ENCODE measurements around the gene TSPEAR. TPM values are rescaled to one million over a fixed set of nuclear protein-coding genes. Genes with fewer than 3 reads are reported as not detected.
A peak's percentile ranks its signal among the peaks of the same experiment; 100 is the strongest.

Gene TSPEAR
- total RNA-seq, 3 donors from 2014 or later (not counting 1 experiment from before 2014, with no cell fraction given): not detected

DNA sequence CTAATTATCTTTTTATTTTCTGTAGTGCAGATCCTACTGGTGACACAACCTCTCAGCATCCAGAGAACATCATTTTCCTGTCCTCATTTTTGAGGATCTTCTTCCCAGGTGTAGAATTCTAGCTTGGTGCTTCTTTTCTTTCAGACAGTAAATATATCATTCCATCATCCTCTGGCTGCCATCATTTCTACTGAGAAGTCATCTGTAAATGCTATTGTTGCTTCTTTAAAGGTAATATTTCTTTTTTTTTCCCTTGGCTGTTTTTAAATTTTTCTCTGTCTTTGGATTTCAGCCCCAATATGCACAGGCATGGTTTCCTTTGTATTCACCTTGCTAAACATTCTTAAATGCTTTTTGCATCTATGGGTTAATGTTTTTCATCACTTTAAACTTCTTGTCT, 87.8 kb downstream of the TSPEAR start:
- H3K36me3 ChIP-seq (ENCODE audit: control insufficient read depth, insufficient read depth, low read length): no peaks in the 10 kb centered on the region
- Mint-ChIP-seq H3K27me3 (ENCODE audit: low read depth in 2 of 2) (peaks cover 0 to 3% of the 10 kb centered on the region in 2 donors), H3K36me3 (peaks cover 40% of the 10 kb centered on the region), H3K4me3 (no peak overlapping the region), H3K27ac (peak overlapping the region in 1 of 2 donors; percentile 14), H3K9me3 (peaks cover 13 to 34% of the 10 kb centered on the region in 2 donors), H3K4me1 (peaks cover 43 to 60% of the 10 kb centered on the region in 2 donors)
- no peak overlapping the region for H3K27ac ChIP-seq (ENCODE audit: low read length)
- H3K4me1 ChIP-seq (ENCODE audit: control insufficient read depth, insufficient read depth, low read length): peaks cover 43% of the 10 kb centered on the region
- intact Hi-C loops (cut with micrococcal nuclease): loop anchor here (10.0 kb wide), 1 partner anchor 91 kb away; the partner anchor contains the start of gene TSPEAR
- H3K4me3 ChIP-seq (ENCODE audit: low read length): no peak overlapping the region
- H3K27me3 ChIP-seq (ENCODE audit: control insufficient read depth, insufficient read depth, low read length): no peaks in the 10 kb centered on the region
- ATAC-seq: no peak
- TF ChIP-seq, protein P1, sequence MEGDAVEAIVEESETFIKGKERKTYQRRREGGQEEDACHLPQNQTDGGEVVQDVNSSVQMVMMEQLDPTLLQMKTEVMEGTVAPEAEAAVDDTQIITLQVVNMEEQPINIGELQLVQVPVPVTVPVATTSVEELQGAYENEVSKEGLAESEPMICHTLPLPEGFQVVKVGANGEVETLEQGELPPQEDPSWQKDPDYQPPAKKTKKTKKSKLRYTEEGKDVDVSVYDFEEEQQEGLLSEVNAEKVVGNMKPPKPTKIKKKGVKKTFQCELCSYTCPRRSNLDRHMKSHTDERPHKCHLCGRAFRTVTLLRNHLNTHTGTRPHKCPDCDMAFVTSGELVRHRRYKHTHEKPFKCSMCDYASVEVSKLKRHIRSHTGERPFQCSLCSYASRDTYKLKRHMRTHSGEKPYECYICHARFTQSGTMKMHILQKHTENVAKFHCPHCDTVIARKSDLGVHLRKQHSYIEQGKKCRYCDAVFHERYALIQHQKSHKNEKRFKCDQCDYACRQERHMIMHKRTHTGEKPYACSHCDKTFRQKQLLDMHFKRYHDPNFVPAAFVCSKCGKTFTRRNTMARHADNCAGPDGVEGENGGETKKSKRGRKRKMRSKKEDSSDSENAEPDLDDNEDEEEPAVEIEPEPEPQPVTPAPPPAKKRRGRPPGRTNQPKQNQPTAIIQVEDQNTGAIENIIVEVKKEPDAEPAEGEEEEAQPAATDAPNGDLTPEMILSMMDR (IDR thresholded peaks at IDR 0.05): no peak
- DNase-seq: no peak
- H3K9me3 ChIP-seq (ENCODE audit: control insufficient read depth, insufficient read depth, low read length): peaks cover 11% of the 10 kb centered on the region

DNA sequence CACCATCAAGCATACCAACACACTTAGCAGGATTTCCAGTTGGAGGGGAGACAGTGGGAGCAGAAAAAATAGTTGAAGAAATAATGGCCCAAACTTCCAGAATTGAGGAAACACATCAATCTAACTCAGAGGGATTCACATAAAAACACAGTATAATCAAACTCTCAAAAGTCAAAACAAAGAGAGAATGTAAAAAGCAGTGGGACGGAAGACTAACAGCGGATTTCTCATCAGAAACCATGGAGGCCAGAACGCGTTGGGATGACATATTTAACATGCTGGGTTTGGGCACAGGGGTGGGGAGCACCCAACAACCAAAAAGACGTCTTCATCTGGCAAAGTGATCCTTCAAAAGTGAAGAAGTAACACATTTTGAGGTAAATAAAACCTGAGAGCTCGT, 91.5 kb downstream of the TSPEAR start:
- Histone ChIP-seq H3K4me3 (ENCODE audit: low read length) (no peak overlapping the region), H3K36me3 (ENCODE audit: control insufficient read depth, insufficient read depth, low read length) (no peaks in the 10 kb centered on the region), H3K4me1 (ENCODE audit: control insufficient read depth, insufficient read depth, low read length) (peaks cover 22% of the 10 kb centered on the region), H3K27ac (ENCODE audit: low read length) (peak overlapping the region; percentile 21), H3K9me3 (ENCODE audit: control insufficient read depth, insufficient read depth, low read length) (peaks cover 11% of the 10 kb centered on the region), H3K27me3 (ENCODE audit: control insufficient read depth, insufficient read depth, low read length) (no peaks in the 10 kb centered on the region)
- intact Hi-C loops (cut with micrococcal nuclease): loop anchor here (2.0 to 10.0 kb wide), 2 partner anchors 37 to 95 kb away; partner anchors contain the start of genes KRTAP12-3 and TSPEAR
- Mint-ChIP-seq H3K27ac (peak overlapping the region; percentile 88 to 95), H3K4me1 (peaks cover 34 to 47% of the 10 kb centered on the region in 2 donors), H3K4me3 (no peak overlapping the region), H3K36me3 (peaks cover 40% of the 10 kb centered on the region), H3K27me3 (ENCODE audit: low read depth in 2 of 2) (no peaks in the 10 kb centered on the region), H3K9me3 (peaks cover 13 to 34% of the 10 kb centered on the region in 2 donors)
- ATAC-seq (no peak), DNase-seq (no peak)
- TF ChIP-seq, protein P1 (IDR thresholded peaks at IDR 0.05): no peak
- 96% methylated on average over 6 of the region's 6 CpGs for WGBS (ENCODE audit: insufficient coverage)

DNA sequence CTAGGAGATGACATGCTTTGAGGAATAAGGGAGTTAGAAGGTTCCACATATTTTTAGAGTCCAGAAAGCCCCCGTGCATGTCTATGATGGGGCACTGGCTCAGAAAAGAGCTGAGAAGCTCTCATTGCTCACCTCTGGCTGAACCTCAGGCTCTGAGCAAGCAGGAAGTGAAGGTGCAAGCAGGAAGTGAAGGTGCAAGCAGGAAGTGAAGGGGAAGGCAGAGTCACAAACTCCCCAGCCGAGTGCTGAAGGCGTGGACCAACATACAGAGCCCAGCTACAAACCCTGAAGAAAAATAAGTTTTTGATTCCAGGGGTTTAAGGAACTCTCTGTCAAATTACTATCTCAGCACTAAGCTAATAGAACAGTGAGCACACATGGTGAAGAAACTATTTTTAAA, 92.5 kb downstream of the TSPEAR start:
- H3K4me1 Mint-ChIP-seq: peaks cover 29 to 37% of the 10 kb centered on the region in 2 donors
- TF ChIP-seq, protein P1 (IDR thresholded peaks at IDR 0.05): no peak

DNA sequence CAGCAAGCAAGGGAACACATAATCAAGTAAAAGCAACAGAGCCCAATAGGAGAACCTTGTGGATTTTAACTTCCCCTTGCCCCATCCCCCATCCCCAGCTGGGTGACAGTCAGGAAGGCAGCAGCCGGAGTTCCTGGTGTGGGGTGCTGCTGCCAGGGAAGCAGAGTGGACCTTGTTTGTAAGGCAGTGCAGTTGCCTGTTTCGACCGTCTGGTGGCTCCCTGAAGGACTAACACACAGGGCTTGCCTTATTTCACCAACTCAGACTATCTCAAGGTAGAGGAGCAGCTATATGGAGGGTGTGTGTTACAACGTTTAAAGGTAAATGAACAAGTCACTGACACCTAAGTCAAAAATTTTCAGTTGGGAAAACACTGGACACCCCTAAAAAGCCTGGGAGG, 92.9 kb downstream of the TSPEAR start:
- intact Hi-C loops (cut with micrococcal nuclease): loop anchor here (2.0 kb wide), 1 partner anchor 38 kb away; the partner anchor contains the start of gene KRTAP12-3
- Histone ChIP-seq H3K27ac (ENCODE audit: low read length) (peak overlapping the region; percentile 79), H3K4me1 (ENCODE audit: control insufficient read depth, insufficient read depth, low read length) (peaks cover 22% of the 10 kb centered on the region), H3K4me3 (ENCODE audit: low read length) (no peak overlapping the region), H3K27me3 (ENCODE audit: control insufficient read depth, insufficient read depth, low read length) (no peaks in the 10 kb centered on the region), H3K9me3 (ENCODE audit: control insufficient read depth, insufficient read depth, low read length) (peaks cover 11% of the 10 kb centered on the region), H3K36me3 (ENCODE audit: control insufficient read depth, insufficient read depth, low read length) (no peaks in the 10 kb centered on the region)
- ATAC-seq: peak; percentile 14 to 69 (median 53)
- peaks cover 29 to 36% of the 10 kb centered on the region in 2 donors for H3K4me1 Mint-ChIP-seq
- peak in 1 of 2 donors; percentile 50 for DNase-seq
- 45% methylated on average over 2 of the region's 4 CpGs for WGBS (ENCODE audit: insufficient coverage)
- H3K4me3 Mint-ChIP-seq: peak overlapping the region; percentile 67
- H3K27me3 Mint-ChIP-seq (ENCODE audit: low read depth in 2 of 2): no peaks in the 10 kb centered on the region
- TF ChIP-seq, protein P1 (IDR thresholded peaks at IDR 0.05): no peak
- H3K36me3 Mint-ChIP-seq: peaks cover 27% of the 10 kb centered on the region
- H3K9me3 Mint-ChIP-seq: peaks cover 8 to 25% of the 10 kb centered on the region in 2 donors
- peak overlapping the region; percentile 88 to 95 for H3K27ac Mint-ChIP-seq

More for the DNA sequence above, 92.5 kb downstream of the TSPEAR start:
- Histone ChIP-seq H3K4me3 (ENCODE audit: low read length) (no peak overlapping the region), H3K36me3 (ENCODE audit: control insufficient read depth, insufficient read depth, low read length) (no peaks in the 10 kb centered on the region), H3K27me3 (ENCODE audit: control insufficient read depth, insufficient read depth, low read length) (no peaks in the 10 kb centered on the region), H3K9me3 (ENCODE audit: control insufficient read depth, insufficient read depth, low read length) (peaks cover 11% of the 10 kb centered on the region), H3K4me1 (ENCODE audit: control insufficient read depth, insufficient read depth, low read length) (peaks cover 22% of the 10 kb centered on the region), H3K27ac (ENCODE audit: low read length) (peak overlapping the region; percentile 79)
- 22% methylated on average over 3 of the region's 3 CpGs for WGBS (ENCODE audit: insufficient coverage)
- peak overlapping the region; percentile 67 for H3K4me3 Mint-ChIP-seq
- peak in 1 of 2 donors; percentile 85 for DNase-seq
- peaks cover 9 to 29% of the 10 kb centered on the region in 2 donors for H3K9me3 Mint-ChIP-seq
- ATAC-seq: peak; percentile 82 to 95 (median 93)
- intact Hi-C loops (cut with micrococcal nuclease): loop anchor here (2.0 kb wide), 1 partner anchor 38 kb away; the partner anchor contains the start of gene KRTAP12-3
- H3K27me3 Mint-ChIP-seq (ENCODE audit: low read depth in 2 of 2): no peaks in the 10 kb centered on the region
- H3K27ac Mint-ChIP-seq: peak overlapping the region; percentile 88 to 95
- peaks cover 31% of the 10 kb centered on the region for H3K36me3 Mint-ChIP-seq
